Measurements from ENCODE around the gene CACNG6.

DNA sequence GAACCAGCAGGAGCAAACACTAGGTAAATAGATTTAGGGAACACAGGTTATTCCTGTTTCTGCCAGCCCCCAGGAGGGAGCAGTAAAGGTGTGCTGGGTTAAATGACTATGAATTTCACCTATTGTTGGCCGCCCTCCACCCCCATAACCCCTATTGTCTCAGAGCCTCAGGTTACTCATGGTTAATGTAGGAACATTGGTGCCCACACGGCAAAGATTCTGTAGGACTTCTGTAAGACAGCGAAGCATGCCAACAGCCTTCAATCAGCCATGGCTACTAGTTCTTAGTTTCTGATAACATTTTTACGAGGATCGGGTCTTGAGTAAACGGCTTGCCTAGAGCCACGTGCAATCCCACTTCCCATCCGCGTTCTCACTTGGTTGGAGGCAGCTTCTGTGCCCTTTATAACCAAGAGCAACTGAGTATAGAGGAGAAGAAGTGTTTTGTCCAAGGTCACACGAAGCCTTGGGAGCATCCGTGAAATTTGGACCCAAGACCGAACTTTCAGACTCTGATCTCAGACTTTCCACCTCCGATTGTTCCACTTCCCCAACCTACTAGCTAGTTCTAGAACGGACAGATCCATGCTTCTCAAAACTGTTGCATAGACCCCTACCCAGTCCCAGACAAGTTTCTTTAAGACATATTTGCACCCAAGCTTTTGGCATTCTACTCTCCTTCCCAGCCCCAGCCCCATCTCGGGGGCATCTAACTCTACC is 33.8 kb upstream of the CACNG6 start:
- TF ChIP-seq CTCF (IDR thresholded peaks at IDR 0.05) (no peak), POLR2A (IDR thresholded peaks at IDR 0.05) (no peak)
